ENCODE results near the gene SLC39A10. TPM values are rescaled to one million over a fixed set of nuclear protein-coding genes. Genes with fewer than 3 reads are reported as not detected.

Gene SLC39A10
- total RNA-seq, 2 donors from 2014 or later, result 13.7 to 13.8 TPM

DNA sequence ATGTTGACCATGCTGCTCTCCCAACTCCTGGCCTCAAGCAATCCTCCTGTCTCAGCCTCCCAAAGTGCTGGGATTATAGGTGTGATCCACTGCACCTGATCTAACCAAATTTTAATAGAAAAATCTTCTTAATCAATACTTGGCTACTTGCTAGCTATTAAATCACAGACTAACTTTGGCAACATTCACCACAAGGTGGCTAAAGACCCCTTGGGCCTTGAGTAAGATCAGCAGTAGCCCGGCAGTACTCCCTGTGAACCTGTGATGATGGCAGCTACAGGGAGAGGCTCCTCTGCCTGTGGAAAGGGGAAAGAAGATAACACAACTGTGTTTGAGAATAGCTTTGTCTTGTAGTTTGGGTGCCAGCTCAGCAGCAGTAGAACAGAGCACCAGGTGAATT is 102.9 kb downstream of the SLC39A10 start:
- ATAC-seq, result no peak
- DNase-seq, result no peak
- intact Hi-C loops (cut with DNase I), result no loop called here

GRCh38 chr2:195763866-195764265 is 106.8 kb downstream of the SLC39A10 start:
- ATAC-seq, result no peak
- intact Hi-C loops (cut with DNase I), result no loop called here
- no peak for DNase-seq

- ATAC-seq (no peak), DNase-seq (no peak)
- intact Hi-C loops (cut with DNase I), result no loop called here
Observed at GRCh38 chr2:195766691-195767090, 109.7 kb downstream of the SLC39A10 start.

DNA sequence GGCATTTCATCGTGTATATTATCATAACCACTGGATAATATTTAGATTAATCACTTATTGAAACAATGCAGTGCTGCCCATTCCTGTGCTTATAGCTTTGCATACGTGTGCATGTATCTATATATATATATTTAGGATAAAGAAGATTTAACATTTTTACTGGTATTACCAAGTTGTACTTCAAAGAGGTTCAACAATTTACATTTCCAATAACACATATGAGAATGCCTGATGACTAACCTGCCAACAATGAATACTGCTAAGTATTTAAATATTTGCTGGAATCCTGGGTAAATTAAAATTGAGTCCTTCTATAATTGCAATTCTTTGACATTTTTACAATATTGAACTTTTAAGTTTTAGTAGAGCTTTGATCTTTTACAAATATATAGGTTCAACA is 111.4 kb downstream of the SLC39A10 start:
- intact Hi-C loops (cut with DNase I), result no loop called here
- no peak for ATAC-seq

GRCh38 chr2:195769975-195770374 is 112.9 kb downstream of the SLC39A10 start:
- DNase-seq, result no peak
- no peak for ATAC-seq
- intact Hi-C loops (cut with DNase I), result no loop called here

More for the DNA sequence above, 111.4 kb downstream of the SLC39A10 start:
- no peak for DNase-seq

GRCh38 chr2:195779491-195779890 is 122.5 kb downstream of the SLC39A10 start:
- no peak for ATAC-seq
- intact Hi-C loops (cut with DNase I), result no loop called here
- DNase-seq, result no peak

- no peak for ATAC-seq
Observed at GRCh38 chr2:195782156-195782555, 125.1 kb downstream of the SLC39A10 start.

More at GRCh38 chr2:195782156-195782555, 125.1 kb downstream of the SLC39A10 start:
- intact Hi-C loops (cut with DNase I), result no loop called here
- no peak for DNase-seq

Measured in left cardiac atrium (tissue), 4 donors.